Panc1 (cell line): Measurements from ENCODE around the gene MGRN1.

ENCODE experiments used
- CTCF ChIP-seq: fragments of 450-650 bp; IDR thresholded peaks from 2 replicates; pipeline ENCODE4 v1.5.1; 2017; ENCODE audit warnings: mild to moderate bottlenecking
- POLR2AphosphoS5 ChIP-seq: IDR thresholded peaks from 2 replicates; pipeline ENCODE4 v1.6.1; 2012; ENCODE audit warnings: mild to moderate bottlenecking, low read depth, low read length, moderate library complexity
- REST ChIP-seq, 2 experiments: IDR thresholded peaks; 2 replicates each; pipeline ENCODE4 v1.6.1; 2011 to 2012; ENCODE audit warnings: low read depth in 2 of 2, control low read depth in 1 of 2, low read length in 1 of 2, mild to moderate bottlenecking in 1 of 2, moderate library complexity in 1 of 2; ENCODE audit not compliant: insufficient read depth in 1 of 2
- TCF7L2 ChIP-seq: IDR thresholded peaks from 2 replicates; pipeline ENCODE4 v1.6.1; 2011; ENCODE audit warnings: mild to moderate bottlenecking, low read depth, low read length, inconsistent platforms

GRCh38 chr16:4666537-4667202 lies 42.0 kb downstream of the MGRN1 start:
- TF ChIP-seq CTCF (no peak), TCF7L2 (no peak), POLR2AphosphoS5 (no peak), REST (IDR thresholded peaks at IDR 0.05; ENCODE audit: insufficient read depth in 1 of 2, low read depth in 2 of 2, low read length in 1 of 2) (no peak)
